Osteocyte (in vitro differentiated cells): ENCODE data around the gene MTCL1. TPM values are rescaled to one million over a fixed set of nuclear protein-coding genes. Genes with fewer than 3 reads are reported as not detected.

Experiments used
- DNase-seq: peaks from one replicate; pipeline ENCODE4 v3.0.0; 2021; ENCODE audit warnings: mixed read lengths; ENCODE audit not compliant: unreplicated experiment; ENCODE audit errors: extremely low spot score
- H3K27ac Mint-ChIP-seq: one replicate; pipeline ENCODE4 v1.8.0; 2021; ENCODE audit warnings: mild to moderate bottlenecking, mixed read lengths; ENCODE audit not compliant: unreplicated experiment
- H3K27me3 Mint-ChIP-seq: one replicate; pipeline ENCODE4 v1.8.0; 2021; ENCODE audit warnings: mixed read lengths; ENCODE audit not compliant: unreplicated experiment
- H3K36me3 Mint-ChIP-seq: one replicate; pipeline ENCODE4 v1.8.0; 2021; ENCODE audit warnings: mixed read lengths; ENCODE audit not compliant: unreplicated experiment
- H3K4me1 Mint-ChIP-seq: one replicate; pipeline ENCODE4 v1.8.0; 2021; ENCODE audit warnings: mixed read lengths; ENCODE audit not compliant: unreplicated experiment
- H3K4me3 Mint-ChIP-seq: one replicate; pipeline ENCODE4 v1.8.0; 2021; ENCODE audit warnings: mild to moderate bottlenecking, moderate library complexity, mixed read lengths; ENCODE audit not compliant: unreplicated experiment
- H3K9me3 Mint-ChIP-seq: one replicate; pipeline ENCODE4 v1.8.0; 2021; ENCODE audit warnings: mixed read lengths; ENCODE audit not compliant: unreplicated experiment
- total RNA-seq: library from RNA; stranded (reverse); gene quantifications from 2 replicates; pipeline ENCODE4 v1.2.1, GENCODE V29; 2021
- TF ChIP-seq, protein P1 (sequence below): fragments of 200-600 bp; sonication (generic); IDR thresholded peaks from 2 replicates; pipeline ENCODE4 v1.5.0; 2021; ENCODE audit warnings: antibody characterized with exemption, mild to moderate bottlenecking, moderate library complexity

Gene MTCL1
- total RNA-seq, 1 donor from 2014 or later, result 56.9 TPM

DNA sequence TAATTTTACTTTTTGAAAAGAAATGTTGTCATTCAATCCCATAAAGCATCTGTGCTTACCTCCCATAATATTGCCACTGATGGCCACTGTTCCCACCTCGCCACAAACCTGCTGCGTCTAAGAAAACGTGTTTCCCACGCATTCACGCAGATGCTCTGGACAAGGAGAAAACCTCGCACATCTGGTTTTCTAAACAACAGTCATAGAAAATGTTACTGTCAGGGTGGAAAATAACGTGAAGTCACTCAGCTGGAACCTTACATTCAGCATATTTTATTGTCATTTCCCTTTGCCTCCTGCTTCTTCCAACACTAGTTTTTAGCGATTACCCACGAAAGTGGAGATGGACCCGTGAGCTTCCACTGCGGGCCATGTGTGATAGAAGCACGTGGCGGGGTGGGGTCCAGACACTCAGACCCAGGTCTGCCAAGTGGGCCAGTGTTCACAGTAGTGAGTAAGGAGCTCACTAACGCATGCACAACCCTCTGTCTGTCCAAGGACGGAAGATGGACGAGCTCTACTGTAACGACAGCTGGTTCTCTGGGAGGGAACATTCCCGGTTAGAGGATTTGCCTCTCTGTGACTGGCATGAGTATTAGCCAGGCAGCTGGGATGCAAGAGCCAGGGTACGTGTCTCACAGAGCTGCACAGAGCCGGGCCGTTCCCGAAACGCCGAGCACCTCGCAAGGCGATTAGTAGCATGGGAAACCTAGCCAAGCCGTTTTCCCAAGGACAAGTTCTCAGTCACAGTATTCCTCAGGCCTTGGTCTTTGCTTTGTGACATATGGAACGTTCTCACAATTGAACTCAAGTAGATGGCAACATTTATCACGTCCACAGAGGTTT is 94.5 kb downstream of the MTCL1 start:
- peaks cover 71% of the 10 kb centered on the region for H3K4me1 Mint-ChIP-seq

DNA sequence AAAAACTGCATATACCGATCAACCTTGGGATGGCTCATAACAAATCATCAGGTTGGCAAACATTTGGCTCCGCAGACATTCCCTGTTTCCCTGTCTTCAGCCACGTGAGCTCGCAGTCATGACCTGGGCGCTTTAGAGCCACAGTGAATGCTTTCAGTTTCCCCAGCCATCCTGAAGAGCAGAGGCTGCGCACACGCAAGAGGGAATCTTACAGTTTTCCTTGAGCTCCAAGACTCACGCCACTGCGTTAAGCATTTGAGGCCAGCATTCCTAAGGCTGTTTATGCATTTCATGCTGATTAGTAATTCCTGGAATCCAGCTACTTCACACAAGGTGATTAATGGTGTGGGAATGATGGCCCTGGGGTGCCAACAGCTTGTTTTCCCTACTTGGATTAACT is 95.1 kb downstream of the MTCL1 start:
- no peak for DNase-seq
- H3K27ac Mint-ChIP-seq, result peak overlapping the region; percentile 95
- peaks cover 68% of the 10 kb centered on the region for H3K4me1 Mint-ChIP-seq
- H3K4me3 Mint-ChIP-seq, result peak overlapping the region; percentile 52
- H3K36me3 Mint-ChIP-seq, result peaks cover 19% of the 10 kb centered on the region
- no peaks in the 10 kb centered on the region for H3K27me3 Mint-ChIP-seq
- TF ChIP-seq, protein P1, sequence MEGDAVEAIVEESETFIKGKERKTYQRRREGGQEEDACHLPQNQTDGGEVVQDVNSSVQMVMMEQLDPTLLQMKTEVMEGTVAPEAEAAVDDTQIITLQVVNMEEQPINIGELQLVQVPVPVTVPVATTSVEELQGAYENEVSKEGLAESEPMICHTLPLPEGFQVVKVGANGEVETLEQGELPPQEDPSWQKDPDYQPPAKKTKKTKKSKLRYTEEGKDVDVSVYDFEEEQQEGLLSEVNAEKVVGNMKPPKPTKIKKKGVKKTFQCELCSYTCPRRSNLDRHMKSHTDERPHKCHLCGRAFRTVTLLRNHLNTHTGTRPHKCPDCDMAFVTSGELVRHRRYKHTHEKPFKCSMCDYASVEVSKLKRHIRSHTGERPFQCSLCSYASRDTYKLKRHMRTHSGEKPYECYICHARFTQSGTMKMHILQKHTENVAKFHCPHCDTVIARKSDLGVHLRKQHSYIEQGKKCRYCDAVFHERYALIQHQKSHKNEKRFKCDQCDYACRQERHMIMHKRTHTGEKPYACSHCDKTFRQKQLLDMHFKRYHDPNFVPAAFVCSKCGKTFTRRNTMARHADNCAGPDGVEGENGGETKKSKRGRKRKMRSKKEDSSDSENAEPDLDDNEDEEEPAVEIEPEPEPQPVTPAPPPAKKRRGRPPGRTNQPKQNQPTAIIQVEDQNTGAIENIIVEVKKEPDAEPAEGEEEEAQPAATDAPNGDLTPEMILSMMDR, result no peak
- no peaks in the 10 kb centered on the region for H3K9me3 Mint-ChIP-seq

More for the DNA sequence above, 94.5 kb downstream of the MTCL1 start:
- TF ChIP-seq, protein P1, result no peak
- Mint-ChIP-seq H3K27me3 (no peaks in the 10 kb centered on the region), H3K27ac (peak overlapping the region; percentile 95), H3K9me3 (no peaks in the 10 kb centered on the region), H3K4me3 (peak overlapping the region; percentile 52), H3K36me3 (peaks cover 18% of the 10 kb centered on the region)
- DNase-seq, result no peak

DNA sequence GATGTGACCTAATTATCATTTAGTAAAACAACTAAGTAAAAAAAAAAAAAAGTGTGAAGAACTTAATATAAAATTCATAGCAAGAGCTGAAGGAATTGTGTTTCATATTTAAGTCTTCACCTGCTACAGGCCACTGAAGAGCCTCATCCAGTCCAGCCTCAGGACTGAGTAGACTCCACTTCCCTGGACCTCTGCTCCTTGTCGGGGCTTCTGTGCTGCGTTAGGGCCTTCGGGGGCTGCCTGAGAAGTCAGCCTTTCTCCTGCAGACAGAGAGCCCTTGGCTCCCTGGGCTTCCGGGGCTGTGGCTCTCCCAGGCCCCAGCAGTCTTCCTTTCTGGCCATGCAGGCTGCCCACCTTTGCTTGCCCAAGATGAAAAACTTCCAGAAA is 95.5 kb downstream of the MTCL1 start:
- no peak overlapping the region for H3K4me3 Mint-ChIP-seq
- TF ChIP-seq, protein P1, result no peak
- peaks cover 21% of the 10 kb centered on the region for H3K36me3 Mint-ChIP-seq
- H3K27ac Mint-ChIP-seq, result peak overlapping the region; percentile 95
- no peaks in the 10 kb centered on the region for H3K9me3 Mint-ChIP-seq
- no peaks in the 10 kb centered on the region for H3K27me3 Mint-ChIP-seq
- peaks cover 67% of the 10 kb centered on the region for H3K4me1 Mint-ChIP-seq
- DNase-seq, result no peak

DNA sequence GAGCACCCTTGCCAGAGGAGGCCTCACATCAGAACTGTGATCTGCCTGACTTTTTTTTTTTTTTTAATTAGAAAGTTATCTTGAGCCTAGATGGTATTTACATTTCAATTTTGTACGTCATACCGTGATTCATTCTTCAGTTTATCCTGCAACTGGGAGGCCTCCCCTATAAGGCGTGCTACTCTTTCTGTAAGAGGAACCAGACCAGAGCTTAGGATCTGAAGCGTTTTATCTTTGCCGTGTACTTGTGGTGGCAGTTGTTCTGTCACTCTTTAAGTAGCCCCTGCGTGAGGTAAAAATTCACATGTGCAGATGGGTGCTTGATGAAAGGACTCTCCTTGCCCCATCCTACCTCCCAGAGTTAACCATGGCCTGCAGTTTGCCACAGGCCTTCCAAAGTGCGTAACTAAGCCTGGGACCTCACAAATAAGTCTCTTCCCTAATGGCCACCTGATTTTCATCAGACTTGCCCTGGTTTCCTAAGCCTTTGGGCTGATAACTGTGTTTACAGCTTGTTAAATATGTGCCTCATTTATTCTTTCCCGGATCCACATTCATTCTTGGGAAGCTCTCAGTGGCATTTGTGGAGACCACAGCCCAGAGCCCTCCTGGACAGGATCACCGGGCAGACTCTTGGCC is 96.0 kb downstream of the MTCL1 start:
- peaks cover 18% of the 10 kb centered on the region for H3K36me3 Mint-ChIP-seq
- TF ChIP-seq, protein P1, result no peak
- no peaks in the 10 kb centered on the region for H3K9me3 Mint-ChIP-seq
- no peak overlapping the region for H3K4me3 Mint-ChIP-seq
- no peak for DNase-seq
- no peaks in the 10 kb centered on the region for H3K27me3 Mint-ChIP-seq
- peak overlapping the region; percentile 95 for H3K27ac Mint-ChIP-seq
- peaks cover 63% of the 10 kb centered on the region for H3K4me1 Mint-ChIP-seq

DNA sequence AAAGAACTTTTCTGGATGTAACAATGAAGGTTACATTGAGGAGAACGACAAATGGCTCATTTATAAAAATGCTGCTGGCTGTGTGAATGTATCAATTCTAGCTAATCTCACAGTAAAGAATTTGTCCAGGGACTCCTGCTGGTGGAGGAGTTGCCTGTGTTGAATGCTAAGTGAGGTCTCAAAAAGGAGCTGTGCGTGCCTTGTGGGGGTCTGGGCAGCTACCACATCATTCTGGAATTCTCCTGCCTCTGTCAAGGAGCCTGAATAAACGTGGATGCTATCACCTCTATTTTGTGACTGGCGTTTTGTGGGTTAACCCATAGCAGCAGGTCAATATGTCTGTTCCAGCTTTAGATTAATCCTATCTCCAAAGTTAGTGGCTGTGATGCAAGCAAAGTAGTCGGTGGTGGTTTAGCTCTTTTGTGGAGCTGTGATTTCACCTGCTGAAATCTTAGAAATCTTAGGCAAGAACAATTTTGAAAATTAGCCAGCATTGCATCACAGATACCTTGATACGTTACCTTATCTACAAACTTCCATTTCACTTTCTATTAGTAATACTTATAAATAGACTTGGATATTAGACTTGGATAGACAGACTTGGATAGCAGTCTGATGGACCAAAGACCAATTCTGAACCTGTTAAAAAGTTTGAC is 96.8 kb downstream of the MTCL1 start:
- H3K36me3 Mint-ChIP-seq, result peaks cover 13% of the 10 kb centered on the region
- H3K27me3 Mint-ChIP-seq, result no peaks in the 10 kb centered on the region
- no peak for DNase-seq
- no peaks in the 10 kb centered on the region for H3K9me3 Mint-ChIP-seq
- H3K4me3 Mint-ChIP-seq, result no peak overlapping the region
- TF ChIP-seq, protein P1, result no peak
- peaks cover 55% of the 10 kb centered on the region for H3K4me1 Mint-ChIP-seq
- H3K27ac Mint-ChIP-seq, result peak overlapping the region; percentile 95
